ENCODE results near the gene ACY1.

GRCh38 chr3:52018319-52019000, 35.1 kb downstream of the ACY1 start:
- TF ChIP-seq CTCF (IDR thresholded peaks at IDR 0.05) (no peak), POLR2A (IDR thresholded peaks at IDR 0.05) (no peak), EP300 (IDR thresholded peaks at IDR 0.05; ENCODE audit: low read depth) (no peak), POLR2AphosphoS5 (IDR thresholded peaks at IDR 0.05) (no peak)
